GM21576 (cell line): ENCODE measurements around the gene PGM3.
"Not testable (repeated sequence)": the region's sequence is repeated elsewhere in the genome, so short reads cannot be mapped to it uniquely, and the experiment has no call there.

Experiments used
- ATAC-seq: cut with Tn5 transposase; IDR thresholded peaks from one replicate; pipeline ENCODE4 v1.9.1; 2021; ENCODE audit warnings: mild to moderate bottlenecking, moderate library complexity; ENCODE audit not compliant: unreplicated experiment

PGM3 gene, protein sequence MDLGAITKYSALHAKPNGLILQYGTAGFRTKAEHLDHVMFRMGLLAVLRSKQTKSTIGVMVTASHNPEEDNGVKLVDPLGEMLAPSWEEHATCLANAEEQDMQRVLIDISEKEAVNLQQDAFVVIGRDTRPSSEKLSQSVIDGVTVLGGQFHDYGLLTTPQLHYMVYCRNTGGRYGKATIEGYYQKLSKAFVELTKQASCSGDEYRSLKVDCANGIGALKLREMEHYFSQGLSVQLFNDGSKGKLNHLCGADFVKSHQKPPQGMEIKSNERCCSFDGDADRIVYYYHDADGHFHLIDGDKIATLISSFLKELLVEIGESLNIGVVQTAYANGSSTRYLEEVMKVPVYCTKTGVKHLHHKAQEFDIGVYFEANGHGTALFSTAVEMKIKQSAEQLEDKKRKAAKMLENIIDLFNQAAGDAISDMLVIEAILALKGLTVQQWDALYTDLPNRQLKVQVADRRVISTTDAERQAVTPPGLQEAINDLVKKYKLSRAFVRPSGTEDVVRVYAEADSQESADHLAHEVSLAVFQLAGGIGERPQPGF

DNA sequence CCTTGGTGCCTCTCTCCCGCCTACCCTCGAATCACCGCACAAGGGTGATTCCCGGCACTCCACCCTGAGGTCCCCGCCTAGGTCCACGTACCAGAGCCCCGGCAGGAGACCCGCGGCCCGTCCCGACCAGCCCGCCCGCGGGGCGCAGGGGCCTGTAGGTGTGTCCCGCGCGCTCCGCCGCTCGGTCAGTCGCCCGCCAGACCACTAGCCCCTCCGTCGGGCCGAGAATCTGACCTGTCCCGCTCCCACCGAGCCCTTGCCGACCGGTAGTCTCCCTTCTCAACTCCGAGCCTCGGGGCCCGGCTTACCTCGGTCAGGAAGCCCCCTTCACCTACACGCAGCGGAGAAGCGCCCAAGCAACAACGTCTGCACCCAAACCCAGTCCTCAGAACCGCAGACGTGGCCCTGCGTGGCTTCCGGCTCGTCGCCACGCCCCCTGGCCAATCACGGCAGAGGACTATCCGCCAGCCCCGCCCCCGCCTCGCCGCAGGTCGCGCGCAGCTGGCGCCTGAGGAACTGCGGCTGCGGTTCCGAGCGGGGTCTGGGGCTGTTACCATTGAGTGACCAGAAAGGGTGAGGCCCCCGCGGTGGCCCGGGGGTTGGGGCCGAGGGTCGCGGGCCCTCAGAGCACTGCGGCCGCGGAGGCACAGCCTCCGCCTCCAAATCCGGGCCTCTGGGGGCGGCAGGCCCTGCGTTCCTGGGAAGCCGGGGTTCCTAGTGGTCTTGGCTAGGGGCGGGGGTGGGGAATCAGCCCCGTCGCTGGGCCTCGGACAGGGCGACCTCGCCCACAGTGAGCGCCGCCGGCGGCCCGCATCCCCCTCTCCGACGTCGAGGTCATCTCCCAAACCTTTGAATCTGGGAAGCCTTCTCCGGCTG is at the start of gene PGM3, which contains the start of gene RWDD2A:
Gene PGM3 (minus strand): TSS at position 395 of the 876 bp plus-strand sequence. CDS start 2,253 bp downstream, outside the sequence.
Gene RWDD2A (plus strand): TSS at position 487 of the 876 bp plus-strand sequence. CDS start 1,095 bp downstream, outside the sequence.
- peak; percentile 95 for ATAC-seq

GRCh38 chr6:83231146-83231545 is 38.1 kb upstream of the PGM3 start:
- no peak for ATAC-seq

- no peak for ATAC-seq
Observed at GRCh38 chr6:83226517-83226916, 33.5 kb upstream of the PGM3 start.

DNA sequence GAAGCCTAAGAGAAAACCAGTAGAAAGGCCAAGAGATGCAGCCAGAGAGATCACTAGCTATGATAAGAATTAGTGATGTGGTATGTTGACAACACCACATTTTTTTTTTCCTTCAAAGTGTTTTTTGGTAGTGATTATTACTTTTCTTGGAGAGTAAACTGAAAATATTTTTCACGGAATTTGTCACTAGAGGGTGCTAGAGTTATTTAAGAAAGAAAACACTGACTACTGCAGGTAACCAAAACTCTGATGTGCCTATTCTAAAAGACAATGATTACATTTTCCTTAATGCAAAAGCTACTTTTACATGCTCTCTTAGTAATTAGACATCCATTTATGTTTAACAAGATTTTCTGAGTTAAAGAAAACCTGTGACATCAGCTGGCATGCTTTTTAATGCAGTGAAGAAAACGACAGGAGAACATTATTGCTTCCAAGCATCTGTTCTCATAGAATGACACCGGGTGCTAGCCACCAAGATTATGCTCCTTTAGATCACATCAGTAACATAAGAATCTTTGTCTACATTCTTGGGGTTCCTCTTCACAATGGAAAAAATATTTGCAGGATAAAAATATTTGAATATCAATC is 28.9 kb upstream of the PGM3 start:
- ATAC-seq, result no peak

DNA sequence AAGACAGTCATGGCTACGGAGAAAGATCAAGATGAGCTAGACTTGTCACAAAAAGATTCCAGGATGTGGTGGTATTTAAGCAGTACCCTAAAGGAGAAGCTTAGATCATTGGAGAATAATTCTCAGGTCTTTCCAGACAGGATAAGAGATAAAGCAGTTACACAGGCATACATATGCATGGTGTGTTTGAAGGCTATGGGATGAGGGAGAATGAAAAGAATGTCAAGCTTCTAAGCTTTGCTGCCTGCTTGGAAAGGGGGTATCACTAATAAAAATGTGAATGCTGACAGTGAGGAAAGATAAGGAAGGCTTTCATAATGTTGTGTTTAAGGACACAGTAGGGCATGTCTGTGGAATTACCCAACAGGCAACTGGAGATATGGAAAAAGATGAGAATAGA is 28.2 kb upstream of the PGM3 start:
- no peak for ATAC-seq

GRCh38 chr6:83220121-83220520 is 27.1 kb upstream of the PGM3 start:
- ATAC-seq, result no peak

GRCh38 chr6:83218646-83219045 is 25.6 kb upstream of the PGM3 start:
- no peak for ATAC-seq

DNA sequence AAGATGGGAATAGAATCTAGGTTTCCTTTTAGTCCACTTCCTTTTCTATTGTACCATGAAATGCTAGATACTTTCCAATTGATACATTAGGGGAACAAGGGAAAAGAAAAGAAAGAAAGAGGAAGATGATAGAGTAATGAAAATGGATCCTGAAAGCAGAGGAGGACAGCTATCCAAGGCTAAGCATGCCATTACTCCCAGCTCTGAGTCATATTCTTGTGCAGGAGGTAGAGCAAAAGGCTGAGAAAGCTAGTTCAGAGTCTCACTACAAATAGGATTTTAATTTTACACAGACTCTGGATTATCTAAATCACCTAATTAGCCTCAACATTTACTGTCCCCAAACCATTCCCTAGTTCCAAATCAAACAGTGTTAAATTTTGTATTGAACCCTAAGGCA is 23.7 kb upstream of the PGM3 start:
- ATAC-seq, result no peak

GRCh38 chr6:83215131-83216047 is 22.3 kb upstream of the PGM3 start:
- peak; percentile 100 for ATAC-seq

GRCh38 chr6:83202031-83202430 is 9.0 kb upstream of the PGM3 start:
- ATAC-seq, result no peak

DNA sequence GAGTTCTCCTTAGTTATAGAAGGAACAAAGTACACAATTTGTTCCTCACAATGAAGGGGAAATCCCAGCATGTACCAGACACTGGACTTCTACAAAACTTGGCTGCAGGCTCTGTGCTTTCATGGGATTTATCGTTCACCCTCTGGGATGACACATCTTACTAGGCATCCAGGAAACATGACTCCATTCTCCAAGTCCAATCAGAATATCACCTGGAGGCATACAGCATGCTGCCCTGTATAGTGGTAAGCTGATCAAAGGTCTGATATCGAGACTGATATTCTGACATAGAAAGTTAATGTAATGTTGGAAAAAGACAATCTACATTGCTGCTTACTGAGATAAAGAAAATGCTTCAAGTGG is 6.8 kb upstream of the PGM3 start:
- peak; percentile 9 for ATAC-seq

- peak; percentile 67 for ATAC-seq
Observed at GRCh38 chr6:83199173-83199862, 6.3 kb upstream of the PGM3 start.

DNA sequence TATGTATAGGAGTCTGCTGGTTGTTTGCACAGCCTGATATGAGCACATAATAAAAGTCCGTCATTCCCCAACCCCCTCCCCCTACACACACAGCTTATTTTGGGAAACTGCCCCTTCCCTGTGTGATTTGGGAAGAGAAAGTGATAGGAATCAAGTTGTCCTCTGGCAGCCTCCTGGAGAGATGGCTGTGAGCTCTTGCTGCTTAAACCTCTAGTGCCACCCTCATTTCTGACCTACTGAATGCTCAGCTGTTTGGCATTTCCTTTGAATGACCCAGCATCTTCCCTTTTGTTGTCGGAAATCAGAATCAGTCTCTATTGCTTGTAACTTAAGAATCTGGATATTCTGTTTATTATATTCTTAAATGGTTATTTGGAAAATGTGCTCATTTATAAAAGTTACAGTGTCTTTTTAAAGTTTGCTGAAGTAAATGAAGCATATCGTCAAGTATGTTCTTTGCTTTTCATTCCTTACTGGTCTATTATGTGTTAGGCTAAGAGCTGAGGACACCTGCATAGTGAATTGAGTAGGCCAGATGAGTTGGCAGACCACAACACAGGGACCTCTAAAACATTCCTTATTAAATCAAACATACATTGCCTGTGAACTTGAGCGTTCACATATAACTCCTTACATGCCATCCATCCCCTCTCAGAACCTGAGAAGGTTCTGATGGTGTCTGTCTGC is 5.6 kb upstream of the PGM3 start:
- ATAC-seq, result no peak

DNA sequence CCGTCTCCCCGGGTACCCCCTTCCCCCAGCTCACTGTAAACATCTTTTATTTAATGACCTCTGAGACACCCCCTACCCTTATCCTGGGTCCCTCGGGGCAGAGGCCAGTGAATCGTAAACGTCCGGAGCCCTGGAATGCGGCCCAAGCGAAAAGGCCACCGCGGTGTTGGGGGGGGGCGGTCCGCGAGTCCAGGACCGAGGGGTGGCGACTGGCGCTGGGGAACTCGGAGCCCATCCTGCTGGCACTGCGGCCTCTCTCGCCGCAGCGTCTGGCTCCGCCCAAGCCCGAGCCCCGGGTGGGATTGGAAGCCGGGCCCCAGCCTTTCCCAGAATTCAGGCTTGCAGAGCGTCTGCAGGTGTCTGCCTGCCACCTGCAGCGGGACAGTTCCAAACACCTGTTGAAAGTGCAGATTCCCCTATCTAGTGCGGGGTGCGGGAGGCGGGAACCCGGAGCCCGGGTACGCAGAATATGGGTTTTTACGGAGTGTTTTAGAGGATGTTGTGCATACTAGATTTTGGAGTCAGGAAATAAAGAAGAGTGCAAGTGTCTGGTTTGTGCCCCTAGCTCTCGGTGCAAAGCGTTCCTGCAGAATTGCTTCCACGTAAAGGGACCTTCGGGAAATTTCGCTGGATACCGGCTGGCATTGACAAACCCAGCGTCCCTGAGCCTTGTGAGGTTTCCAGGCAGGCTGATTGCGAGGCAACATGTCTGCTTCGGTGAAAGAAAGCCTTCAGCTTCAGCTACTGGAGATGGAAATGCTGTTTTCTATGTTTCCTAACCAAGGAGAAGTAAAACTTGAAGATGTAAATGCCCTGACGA is 892 bp upstream of the PGM3 start:
- peak; percentile 29 for ATAC-seq

GRCh38 chr6:83192456-83192855 is 609 bp downstream of the PGM3 start:
- no peak for ATAC-seq

- ATAC-seq, result not testable (repeated sequence)
Observed at GRCh38 chr6:83191974-83192373, 1.1 kb downstream of the PGM3 start.

- no peak for ATAC-seq
Observed at GRCh38 chr6:83190626-83191025, 2.4 kb downstream of the PGM3 start.

- no peak for ATAC-seq
Observed at GRCh38 chr6:83188501-83188900, 4.6 kb downstream of the PGM3 start.
